ENCODE measurements around the gene NACC2. TPM values are rescaled to one million over a fixed set of nuclear protein-coding genes. Genes with fewer than 3 reads are reported as not detected.
"Not testable (repeated sequence)": the region's sequence is repeated elsewhere in the genome, so short reads cannot be mapped to it uniquely, and the experiment has no call there.

NACC2 gene
- total and polyA plus RNA-seq, 5 experiments from 2014 or later = 1.0 to 10.4 (median 1.3) TPM

GRCh38 chr9:136046554-136046920, 48.6 kb downstream of the NACC2 start:
- no peaks in the 10 kb centered on the region for H3K27me3 Mint-ChIP-seq
- peaks cover 0 to 9% (median under 1%) of the 10 kb centered on the region in 3 donors for H3K36me3 Mint-ChIP-seq
- POLR2A ChIA-PET = interaction anchor here (0.9 kb wide), 1 partner anchor 10 kb away, joined by 3 read pairs; no protein-coding TSS in a partner anchor
- DNase-seq (no peak), ATAC-seq (no peak)
- no peak overlapping the region for H3K4me3 Mint-ChIP-seq
- no peaks in the 10 kb centered on the region for H3K9me3 Mint-ChIP-seq
- no peak overlapping the region for H3K27ac Mint-ChIP-seq
- peaks cover 0 to 10% (median 4%) of the 10 kb centered on the region in 4 donors for H3K4me1 Mint-ChIP-seq

DNA sequence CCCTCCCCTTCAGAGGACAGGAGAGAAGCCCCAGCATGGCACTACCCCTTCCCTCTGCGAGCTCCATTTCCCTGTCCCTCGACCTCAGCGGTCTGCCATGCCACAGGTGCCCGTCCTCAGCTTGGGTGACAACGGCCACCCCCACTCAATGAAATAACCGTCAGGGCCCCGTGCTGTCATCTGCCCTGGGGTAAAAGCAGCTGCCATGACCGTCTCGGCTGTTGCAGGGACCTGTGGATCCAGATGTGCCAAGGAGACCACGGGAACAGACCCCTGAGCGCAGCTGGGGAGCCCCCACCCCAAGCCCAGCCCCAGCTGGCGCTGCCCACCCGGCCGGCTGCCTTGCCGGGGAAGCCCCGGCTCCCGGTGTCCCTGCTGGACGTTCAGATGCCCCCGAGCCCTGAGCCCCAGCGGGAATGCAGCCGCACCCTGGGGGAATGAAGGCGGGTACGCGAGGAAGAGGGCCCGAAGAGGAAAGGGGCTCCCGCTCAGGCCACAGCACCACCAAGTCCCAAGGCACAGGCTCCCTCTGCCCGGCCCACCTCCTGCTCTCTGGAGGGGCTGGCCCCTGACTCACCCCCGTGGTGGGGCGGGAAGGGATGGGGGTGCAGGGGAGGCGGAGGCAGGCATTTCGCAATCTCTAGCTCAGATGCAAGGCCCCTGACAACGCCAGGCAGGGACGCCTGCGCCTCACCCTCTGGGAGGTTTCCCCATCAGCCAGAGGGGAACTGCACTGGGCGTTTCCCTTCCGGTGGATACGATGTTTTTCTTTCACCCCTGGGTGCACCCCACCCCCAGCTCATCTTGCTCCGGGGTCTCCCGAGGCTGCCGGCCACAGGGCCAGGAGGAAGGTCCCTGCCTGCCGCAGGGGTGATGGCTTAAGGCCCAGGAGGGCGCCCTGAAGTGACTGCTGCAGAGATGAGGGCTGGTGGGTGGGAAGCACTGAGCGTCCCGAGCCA, 49.2 kb downstream of the NACC2 start:
- POLR2A ChIA-PET = interaction anchor here (0.9 kb wide), 1 partner anchor 9 kb away, joined by 3 read pairs; no protein-coding TSS in a partner anchor
- Mint-ChIP-seq H3K27ac (no peak overlapping the region), H3K9me3 (peaks cover 0 to under 1% (median 0%) of the 10 kb centered on the region in 9 donors), H3K36me3 (peaks cover 0 to 9% (median 5%) of the 10 kb centered on the region in 3 donors), H3K27me3 (no peaks in the 10 kb centered on the region), H3K4me3 (no peak overlapping the region), H3K4me1 (peaks cover 0 to 10% (median 4%) of the 10 kb centered on the region in 4 donors)
- ATAC-seq = no peak
- peak in 1 of 10 donors; percentile 12 for DNase-seq

GRCh38 chr9:136044971-136045594, 50.0 kb downstream of the NACC2 start:
- DNase-seq = peak in 1 of 10 donors; percentile 7
- H3K9me3 Mint-ChIP-seq = peaks cover 0 to 3% (median 0%) of the 10 kb centered on the region in 9 donors
- H3K27ac Mint-ChIP-seq = no peak overlapping the region
- no peak for ATAC-seq
- peaks cover 0 to 10% (median 5%) of the 10 kb centered on the region in 4 donors for H3K4me1 Mint-ChIP-seq
- no peak overlapping the region for H3K4me3 Mint-ChIP-seq
- H3K27me3 Mint-ChIP-seq = no peaks in the 10 kb centered on the region
- H3K36me3 Mint-ChIP-seq = peaks cover 0 to 12% (median 12%) of the 10 kb centered on the region in 3 donors
- POLR2A ChIA-PET = no interaction called here

GRCh38 chr9:136044207-136044970, 50.7 kb downstream of the NACC2 start:
- ATAC-seq (no peak), DNase-seq (peak in 1 of 10 donors; percentile 11)
- POLR2A ChIA-PET = no interaction called here
- peaks cover 5 to 19% (median 17%) of the 10 kb centered on the region in 3 donors for H3K36me3 Mint-ChIP-seq
- H3K4me1 Mint-ChIP-seq = peaks cover 0 to 10% (median 5%) of the 10 kb centered on the region in 4 donors
- H3K27me3 Mint-ChIP-seq = no peaks in the 10 kb centered on the region
- peaks cover 0 to 8% (median 5%) of the 10 kb centered on the region in 9 donors for H3K9me3 Mint-ChIP-seq
- H3K4me3 Mint-ChIP-seq = no peak overlapping the region
- H3K27ac Mint-ChIP-seq = no peak overlapping the region

- no peaks in the 10 kb centered on the region for H3K27me3 Mint-ChIP-seq
- no peak overlapping the region for H3K27ac Mint-ChIP-seq
- H3K36me3 Mint-ChIP-seq = peaks cover 12 to 26% (median 21%) of the 10 kb centered on the region in 3 donors
- peaks cover 4 to 16% (median 12%) of the 10 kb centered on the region in 9 donors for H3K9me3 Mint-ChIP-seq
- H3K4me3 Mint-ChIP-seq = no peak overlapping the region
- ATAC-seq = no peak
- peak in 1 of 10 donors; percentile 6 for DNase-seq
- POLR2A ChIA-PET = no interaction called here
- peaks cover 0 to 10% (median 5%) of the 10 kb centered on the region in 4 donors for H3K4me1 Mint-ChIP-seq
Measured at GRCh38 chr9:136043441-136043991, 51.6 kb downstream of the NACC2 start.

GRCh38 chr9:136042541-136042940, 52.5 kb downstream of the NACC2 start:
- H3K9me3 Mint-ChIP-seq = peaks cover 7 to 24% (median 17%) of the 10 kb centered on the region in 9 donors
- H3K4me3 Mint-ChIP-seq = no peak overlapping the region
- peaks cover 18 to 35% (median 27%) of the 10 kb centered on the region in 3 donors for H3K36me3 Mint-ChIP-seq
- POLR2A ChIA-PET = no interaction called here
- no peak for DNase-seq
- ATAC-seq = no peak
- H3K4me1 Mint-ChIP-seq = peaks cover 0 to 10% (median 5%) of the 10 kb centered on the region in 4 donors
- H3K27ac Mint-ChIP-seq = no peak overlapping the region
- H3K27me3 Mint-ChIP-seq = no peaks in the 10 kb centered on the region

DNA sequence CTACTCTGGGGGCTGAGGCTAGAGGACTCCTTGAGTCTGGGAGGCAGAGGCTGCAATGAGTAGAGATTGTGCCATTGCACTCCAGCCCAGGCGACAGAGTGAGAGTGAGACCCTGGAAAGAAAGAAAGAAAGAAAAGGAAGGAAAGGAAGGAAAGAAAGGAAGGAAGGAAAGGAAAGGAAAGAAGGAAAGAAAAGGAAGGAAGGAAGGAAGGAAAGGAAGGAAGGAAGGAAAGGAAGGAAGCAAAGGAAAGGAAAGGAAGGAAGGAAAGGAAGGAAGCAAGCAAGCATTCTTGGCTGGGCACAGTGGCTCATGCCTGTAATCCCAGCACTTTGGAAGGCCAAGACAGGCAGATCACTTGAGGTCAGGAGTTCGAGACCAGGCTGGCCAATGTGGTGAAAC, 54.2 kb downstream of the NACC2 start:
- H3K27ac Mint-ChIP-seq, H3K27me3 Mint-ChIP-seq, H3K4me3 Mint-ChIP-seq, H3K4me1 Mint-ChIP-seq, ATAC-seq, POLR2A ChIA-PET: not testable (repeated sequence)
- peaks cover 9 to 40% (median 29%) of the 10 kb centered on the region in 9 donors for H3K9me3 Mint-ChIP-seq
- H3K36me3 Mint-ChIP-seq = peaks cover 29 to 48% (median 34%) of the 10 kb centered on the region in 3 donors
- peak in 1 of 10 donors; percentile 18 for DNase-seq

DNA sequence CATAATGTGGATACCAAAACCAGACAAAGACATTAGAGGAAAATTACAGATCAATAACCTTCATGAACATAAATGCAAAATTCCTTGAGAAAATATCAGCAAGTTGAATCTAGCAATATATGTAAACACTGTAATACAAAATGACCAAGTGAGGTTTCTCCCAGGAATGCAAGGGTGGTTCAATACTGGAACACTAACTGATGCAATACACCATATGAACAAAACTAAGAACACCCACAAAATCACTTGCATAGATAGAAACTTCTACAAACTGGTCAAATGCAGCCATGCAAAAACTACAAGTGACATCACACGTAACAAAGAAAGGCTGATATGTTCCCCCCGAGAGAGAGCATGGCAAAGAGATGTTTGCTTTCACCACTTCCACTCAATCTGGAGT, 55.6 kb downstream of the NACC2 start:
- peaks cover 9 to 49% (median 30%) of the 10 kb centered on the region in 9 donors for H3K9me3 Mint-ChIP-seq
- DNase-seq (no peak), ATAC-seq (no peak)
- H3K36me3 Mint-ChIP-seq = peaks cover 38 to 50% (median 46%) of the 10 kb centered on the region in 3 donors
- no peaks in the 10 kb centered on the region for H3K27me3 Mint-ChIP-seq
- H3K4me3 Mint-ChIP-seq = no peak overlapping the region
- peaks cover 0 to 18% (median 9%) of the 10 kb centered on the region in 4 donors for H3K4me1 Mint-ChIP-seq
- POLR2A ChIA-PET = no interaction called here
- H3K27ac Mint-ChIP-seq = no peak overlapping the region

- H3K4me3 Mint-ChIP-seq = no peak overlapping the region
- no peaks in the 10 kb centered on the region for H3K27me3 Mint-ChIP-seq
- no peak for ATAC-seq
- POLR2A ChIA-PET = interaction anchor here (1.0 kb wide), 1 partner anchor 9 kb away, joined by 3 read pairs; no protein-coding TSS in a partner anchor
- peaks cover 9 to 49% (median 30%) of the 10 kb centered on the region in 9 donors for H3K9me3 Mint-ChIP-seq
- peaks cover 0 to 16% (median 8%) of the 10 kb centered on the region in 4 donors for H3K4me1 Mint-ChIP-seq
- H3K27ac Mint-ChIP-seq = no peak overlapping the region
- peaks cover 38 to 55% (median 50%) of the 10 kb centered on the region in 3 donors for H3K36me3 Mint-ChIP-seq
- no peak for DNase-seq
Measured at GRCh38 chr9:136036848-136037247, 58.2 kb downstream of the NACC2 start.

DNA sequence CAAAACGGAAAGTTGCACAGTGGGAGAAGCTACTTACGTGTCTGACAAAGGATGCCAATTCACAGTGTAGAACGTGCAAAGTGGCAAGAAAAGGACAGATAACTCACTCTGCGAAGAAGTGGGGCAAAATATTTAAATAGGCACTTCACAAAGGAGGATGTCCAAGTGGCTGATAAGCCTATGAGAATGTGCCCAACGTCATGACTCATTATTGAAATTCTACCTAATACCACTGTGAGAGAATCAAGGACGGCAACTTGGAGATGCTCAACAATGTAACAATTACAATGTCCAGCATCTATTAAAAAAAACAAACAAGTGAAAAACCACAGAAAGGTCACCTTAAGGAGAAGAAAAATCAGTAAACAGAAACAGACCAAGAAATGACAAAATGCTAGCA, 59.0 kb downstream of the NACC2 start:
- Mint-ChIP-seq H3K27me3 (no peaks in the 10 kb centered on the region), H3K4me1 (peaks cover 0 to 17% (median 8%) of the 10 kb centered on the region in 4 donors), H3K4me3 (no peak overlapping the region), H3K27ac (no peak overlapping the region), H3K36me3 (peaks cover 38 to 55% (median 47%) of the 10 kb centered on the region in 3 donors), H3K9me3 (peaks cover 9 to 49% (median 30%) of the 10 kb centered on the region in 9 donors)
- ATAC-seq (no peak), DNase-seq (no peak)
- POLR2A ChIA-PET = no interaction called here

DNA sequence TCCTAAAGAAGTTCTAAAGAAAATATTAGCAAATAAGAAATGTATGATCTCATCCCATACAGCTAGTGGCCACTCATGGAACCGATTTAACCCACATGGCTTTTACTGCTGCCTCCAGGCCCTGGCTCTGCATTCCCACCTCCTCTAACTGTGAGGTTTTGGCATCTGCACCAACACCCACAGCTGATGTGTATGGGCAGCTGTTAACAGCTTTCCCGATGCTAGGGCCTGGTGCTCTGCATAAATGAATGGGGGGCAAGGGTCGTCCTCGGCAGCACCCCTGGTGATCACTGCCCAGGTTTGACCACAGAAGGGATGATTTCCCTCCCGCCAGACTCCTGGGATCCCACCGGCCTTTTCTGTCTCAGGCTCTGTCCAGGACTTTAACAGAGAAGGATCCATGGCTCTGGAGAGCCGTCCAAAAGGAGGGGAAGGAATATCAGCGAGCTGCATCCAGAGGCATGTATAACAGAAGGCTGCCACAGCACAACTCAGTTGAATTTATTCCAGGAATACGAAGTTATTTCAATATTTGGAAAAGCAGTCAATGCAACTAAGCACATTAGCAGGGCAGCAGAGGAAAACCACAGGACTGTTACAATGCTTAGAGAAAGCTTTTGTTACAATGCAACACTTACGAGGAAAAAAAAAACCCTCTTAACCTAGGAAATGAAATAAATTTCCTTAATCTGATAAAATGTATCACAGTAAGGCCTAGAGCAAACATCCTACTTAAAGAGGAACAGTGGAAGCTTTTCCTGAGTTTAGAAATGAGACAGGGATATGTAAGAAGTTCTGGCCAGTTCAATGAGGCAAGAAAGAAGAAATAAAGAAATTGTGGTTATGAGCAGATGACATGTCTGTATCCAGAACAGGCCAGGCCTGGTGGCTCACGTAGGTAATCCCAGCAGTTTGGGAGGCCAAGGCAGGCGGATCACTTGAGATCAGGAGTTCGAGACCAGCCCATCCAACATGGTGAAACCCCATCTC, 63.1 kb downstream of the NACC2 start:
- Mint-ChIP-seq H3K36me3 (peaks cover 20 to 39% (median 24%) of the 10 kb centered on the region in 3 donors), H3K4me3 (no peak overlapping the region), H3K27me3 (no peaks in the 10 kb centered on the region), H3K27ac (no peak overlapping the region), H3K9me3 (peaks cover 0 to 25% (median 12%) of the 10 kb centered on the region in 9 donors), H3K4me1 (peaks cover 0 to 22% (median 8%) of the 10 kb centered on the region in 4 donors)
- POLR2A ChIA-PET = no interaction called here
- no peak for ATAC-seq
- peak in 1 of 10 donors; percentile 38 for DNase-seq
